ENCODE results near the gene SND1. TPM values are rescaled to one million over a fixed set of nuclear protein-coding genes. Genes with fewer than 3 reads are reported as not detected.

The SND1 gene
- total and polyA plus RNA-seq, 2 of the 4 experiments (the other 2 are of a cell fraction), result 154 to 294 TPM

DNA sequence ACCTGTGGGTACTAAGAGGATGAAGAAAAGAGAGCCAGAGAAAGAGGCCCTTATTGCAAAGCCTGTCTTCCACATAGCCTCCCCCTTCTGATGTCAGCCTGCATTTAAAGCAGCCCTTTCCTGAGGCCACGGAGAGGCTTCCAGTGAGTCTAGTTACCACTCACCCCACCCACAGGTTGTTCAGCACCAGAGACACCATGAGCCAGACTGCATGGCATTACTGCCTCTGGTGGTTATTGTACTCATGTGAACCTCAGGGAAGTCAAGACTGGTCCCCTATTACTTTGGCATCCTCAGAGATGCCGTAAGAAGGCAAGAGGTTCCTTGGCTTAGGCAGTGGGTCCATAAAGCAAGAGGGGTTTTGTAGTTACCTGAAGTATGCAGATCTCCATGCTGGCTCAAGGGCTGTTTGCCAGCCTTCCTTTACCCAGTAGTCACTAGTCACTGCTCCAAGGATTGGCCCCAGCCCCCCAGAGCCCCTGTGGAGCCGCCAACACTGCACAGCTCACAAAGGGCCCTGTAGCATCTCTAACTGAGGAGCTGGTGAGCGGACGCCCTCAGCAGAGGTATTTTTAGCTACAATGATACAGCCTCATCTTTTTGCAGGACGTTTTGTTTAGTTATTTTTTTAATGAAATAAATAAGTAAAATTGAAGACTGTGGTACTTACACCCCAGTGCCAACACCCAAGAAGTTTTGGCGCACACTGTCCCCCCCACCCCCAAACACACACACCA is 358.6 kb downstream of the SND1 start:
- no peak overlapping the region for H3K4me2 ChIP-seq (ENCODE audit: low read depth, low read length)
- in situ Hi-C loops (cut with MboI; ENCODE audit: low sequenced_read_pairs), result no loop called here
- H2BK5ac ChIP-seq (ENCODE audit: low read depth, low read length, poor library complexity, severe bottlenecking), result no peak overlapping the region
- no peak for DNase-seq
- 100% methylated on average over 2 of the region's 7 CpGs; no CpG with 5 or more reads in 1 of the 2 experiments for WGBS, 2 experiments (ENCODE audit: extremely low coverage in 2 of 2, insufficient read length in 1 of 2)
- H3K9me3 ChIP-seq (ENCODE audit: control insufficient read depth, insufficient read depth, low read length), result no peaks in the 10 kb centered on the region
- peaks cover 33% of the 10 kb centered on the region for H4K20me1 ChIP-seq (ENCODE audit: insufficient read depth, low read length)
- no peak overlapping the region for H4K5ac ChIP-seq (ENCODE audit: low read depth, low read length)
- CTCF ChIA-PET, result interaction anchor here (1.8 kb wide), 1 partner anchor 9 kb away, joined by 4 read pairs; no protein-coding TSS in a partner anchor
- H3K4me3 ChIP-seq (ENCODE audit: insufficient read depth, low read depth, low read length), result no peak overlapping the region
- no peak overlapping the region for H2AK9ac ChIP-seq (replicated peaks; ENCODE audit: low read depth, low read length, poor library complexity)
- dilution Hi-C loops (cut with HindIII; ENCODE audit: low sequenced_read_pairs, unreplicated experiment), result no loop called here
- H2BK120ac ChIP-seq (ENCODE audit: low read depth, low read length), result no peak overlapping the region
- H4K8ac ChIP-seq (ENCODE audit: low read depth in 2 of 2, low read length in 2 of 2), result no peak overlapping the region
- H3K23ac ChIP-seq (ENCODE audit: low read depth, low read length), result no peak overlapping the region
- no peak overlapping the region for H3K27ac ChIP-seq (ENCODE audit: insufficient read depth, low read length)
- H3K27me3 ChIP-seq (ENCODE audit: control insufficient read depth, insufficient read depth, low read length), result no peaks in the 10 kb centered on the region
- no peak overlapping the region for H3K18ac ChIP-seq (ENCODE audit: low read depth, low read length)
- H3K56ac ChIP-seq (ENCODE audit: extremely low read depth, insufficient read depth, low read length), result no peak overlapping the region
- H3K4ac ChIP-seq (ENCODE audit: low read depth, low read length), result no peak overlapping the region
- peaks cover 34 to 70% of the 10 kb centered on the region in 2 experiments for H3K79me1 ChIP-seq (ENCODE audit: low read depth in 1 of 2, low read length in 2 of 2)
- no peak overlapping the region for H2BK20ac ChIP-seq (ENCODE audit: low read depth, low read length)
- no peak overlapping the region for H3K9ac ChIP-seq (ENCODE audit: low read depth, low read length)
- TF ChIP-seq MAZ (IDR thresholded peaks at IDR 0.05; ENCODE audit: borderline replicate concordance, low read depth, low read length) (no peak), CTCF (conservative IDR thresholded peaks at IDR 0.05; ENCODE audit: low read depth, low read length) (0 out of 2 replicates have a peak, but pooled peaks have one; percentile 12), RAD21 (IDR thresholded peaks at IDR 0.05; ENCODE audit: low read length) (peak; percentile 26; the same call in 1 of the 2 replicates)
- no TSS peak for BruUV-seq (replicated peaks)
- H3K14ac ChIP-seq (replicated peaks; ENCODE audit: low read depth, low read length), result no peak overlapping the region
- intact Hi-C loops (cut with micrococcal nuclease), result no loop called here
- POLR2A ChIA-PET (ENCODE audit: unreplicated experiment), result no interaction called here
- H2BK15ac ChIP-seq (ENCODE audit: low read depth, low read length), result no peak overlapping the region
- no peak overlapping the region for H2AFZ ChIP-seq (replicated peaks; ENCODE audit: low read length, poor library complexity)
- peaks cover 5% of the 10 kb centered on the region; the same call in 1 of the 2 replicates for H3K4me1 ChIP-seq (ENCODE audit: control insufficient read depth, insufficient read depth, low read length)
- peaks cover 9% of the 10 kb centered on the region; the same call in 1 of the 2 replicates for H3K36me3 ChIP-seq (ENCODE audit: control insufficient read depth, insufficient read depth, low read length)
- H2AK5ac ChIP-seq (ENCODE audit: low read depth, low read length), result no peak overlapping the region
- peaks cover 17% of the 10 kb centered on the region for H3K9me1 ChIP-seq (ENCODE audit: insufficient read depth, low read length)
- no peak overlapping the region for H4K91ac ChIP-seq (ENCODE audit: insufficient read depth, low read depth, low read length)
- ATAC-seq (ENCODE audit: low read depth), result no peak
